ENCODE results near the gene ANKH. TPM values are rescaled to one million over a fixed set of nuclear protein-coding genes. Genes with fewer than 3 reads are reported as not detected.

ANKH gene
- total and polyA plus RNA-seq, 10 of the 15 experiments (the other 5 are each of a cell fraction or from before 2014, with no cell fraction given) = 2.1 to 43.9 (median 14.4) TPM

DNA sequence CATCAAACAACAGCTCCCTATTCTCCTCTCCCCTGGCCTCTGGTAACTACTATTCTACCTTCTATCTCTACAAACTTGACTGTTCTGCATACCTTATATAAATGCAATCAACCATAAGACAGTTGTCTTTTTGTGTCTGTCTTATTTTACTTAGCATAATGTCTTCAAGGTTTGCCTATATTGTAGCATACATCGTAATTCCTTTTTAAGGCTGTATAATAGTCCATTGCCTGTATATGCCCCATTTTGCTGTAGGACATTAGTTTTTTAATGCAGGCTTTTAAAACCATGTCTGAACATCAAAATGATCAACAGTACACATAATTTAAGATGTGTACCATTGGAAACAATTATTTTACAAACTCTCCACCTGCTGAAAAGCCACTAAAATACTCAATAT is 12.4 kb downstream of the ANKH start:
- Histone ChIP-seq H3K4me2 (ENCODE audit: control insufficient read depth, insufficient read depth) (no peak overlapping the region), H3K9me3 (replicated peaks; ENCODE audit: control insufficient read depth, insufficient read depth, low read length) (no peaks in the 10 kb centered on the region), H3K4me1 (ENCODE audit: control insufficient read depth, insufficient read depth, low read length) (no peaks in the 10 kb centered on the region), H3K9ac (ENCODE audit: control insufficient read depth, insufficient read depth, low read length) (no peak overlapping the region), H4K20me1 (ENCODE audit: control insufficient read depth, insufficient read depth) (no peaks in the 10 kb centered on the region), H2AFZ (ENCODE audit: control insufficient read depth, low read depth, low read length) (no peak overlapping the region), H3K4me3 (no peak overlapping the region), H3K79me2 (ENCODE audit: control insufficient read depth, insufficient read depth, low read length) (no peaks in the 10 kb centered on the region), H3K27me3 (replicated peaks in 1 of 2; ENCODE audit: control insufficient read depth in 2 of 2, insufficient read depth in 2 of 2, low read length in 1 of 2) (no peaks in the 10 kb centered on the region), H3K27ac (ENCODE audit: control insufficient read depth, insufficient read depth) (no peak overlapping the region), H3K36me3 (ENCODE audit: control insufficient read depth in 2 of 2, insufficient read depth in 2 of 2, low read length in 1 of 2) (no peaks in the 10 kb centered on the region; a peak in 1 of 4 replicates)
- ChIA-PET POLR2A (no interaction called here), CTCF (interaction anchor here (1.3 kb wide), 1 partner anchor 14 kb away, joined by 3 read pairs; no protein-coding TSS in a partner anchor), SMC1A (ENCODE audit: uncharacterized antibody, unreplicated experiment) (no interaction called here), RAD21 (ENCODE audit: unreplicated experiment) (no interaction called here)
- TF ChIP-seq GATAD2B (conservative IDR thresholded peaks at IDR 0.05; ENCODE audit: low read depth) (no peak), SPI1 (IDR thresholded peaks at IDR 0.05; ENCODE audit: borderline replicate concordance, insufficient read depth, low read depth, low read length) (no peak), IRF4 (IDR thresholded peaks at IDR 0.05; ENCODE audit: low read depth, low read length) (no peak), CEBPB (IDR thresholded peaks at IDR 0.05; ENCODE audit: borderline replicate concordance in 1 of 2, low read depth in 2 of 2, low read length in 2 of 2) (no peak), RCOR1 (conservative IDR thresholded peaks at IDR 0.05; ENCODE audit: low read depth, low read length) (no peak), IKZF2 (IDR thresholded peaks at IDR 0.05) (no peak), POU2F2 (IDR thresholded peaks at IDR 0.05; ENCODE audit: borderline replicate concordance, low read depth, low read length) (no peak), POLR2AphosphoS5 (IDR thresholded peaks at IDR 0.05; ENCODE audit: low read length) (no peak), POLR2A (IDR thresholded peaks at IDR 0.05; ENCODE audit: low read depth, low read length) (no peak), RAD21 (IDR thresholded peaks at IDR 0.05; ENCODE audit: insufficient read depth, low read depth, low read length) (no peak), PAX5 (IDR thresholded peaks at IDR 0.05; ENCODE audit: borderline replicate concordance, low read depth, low read length) (no peak), CBX3 (IDR thresholded peaks at IDR 0.05; ENCODE audit: borderline replicate concordance, low read depth) (no peak), PAX8 (IDR thresholded peaks at IDR 0.05) (no peak)
- TF ChIP-seq, protein P1, sequence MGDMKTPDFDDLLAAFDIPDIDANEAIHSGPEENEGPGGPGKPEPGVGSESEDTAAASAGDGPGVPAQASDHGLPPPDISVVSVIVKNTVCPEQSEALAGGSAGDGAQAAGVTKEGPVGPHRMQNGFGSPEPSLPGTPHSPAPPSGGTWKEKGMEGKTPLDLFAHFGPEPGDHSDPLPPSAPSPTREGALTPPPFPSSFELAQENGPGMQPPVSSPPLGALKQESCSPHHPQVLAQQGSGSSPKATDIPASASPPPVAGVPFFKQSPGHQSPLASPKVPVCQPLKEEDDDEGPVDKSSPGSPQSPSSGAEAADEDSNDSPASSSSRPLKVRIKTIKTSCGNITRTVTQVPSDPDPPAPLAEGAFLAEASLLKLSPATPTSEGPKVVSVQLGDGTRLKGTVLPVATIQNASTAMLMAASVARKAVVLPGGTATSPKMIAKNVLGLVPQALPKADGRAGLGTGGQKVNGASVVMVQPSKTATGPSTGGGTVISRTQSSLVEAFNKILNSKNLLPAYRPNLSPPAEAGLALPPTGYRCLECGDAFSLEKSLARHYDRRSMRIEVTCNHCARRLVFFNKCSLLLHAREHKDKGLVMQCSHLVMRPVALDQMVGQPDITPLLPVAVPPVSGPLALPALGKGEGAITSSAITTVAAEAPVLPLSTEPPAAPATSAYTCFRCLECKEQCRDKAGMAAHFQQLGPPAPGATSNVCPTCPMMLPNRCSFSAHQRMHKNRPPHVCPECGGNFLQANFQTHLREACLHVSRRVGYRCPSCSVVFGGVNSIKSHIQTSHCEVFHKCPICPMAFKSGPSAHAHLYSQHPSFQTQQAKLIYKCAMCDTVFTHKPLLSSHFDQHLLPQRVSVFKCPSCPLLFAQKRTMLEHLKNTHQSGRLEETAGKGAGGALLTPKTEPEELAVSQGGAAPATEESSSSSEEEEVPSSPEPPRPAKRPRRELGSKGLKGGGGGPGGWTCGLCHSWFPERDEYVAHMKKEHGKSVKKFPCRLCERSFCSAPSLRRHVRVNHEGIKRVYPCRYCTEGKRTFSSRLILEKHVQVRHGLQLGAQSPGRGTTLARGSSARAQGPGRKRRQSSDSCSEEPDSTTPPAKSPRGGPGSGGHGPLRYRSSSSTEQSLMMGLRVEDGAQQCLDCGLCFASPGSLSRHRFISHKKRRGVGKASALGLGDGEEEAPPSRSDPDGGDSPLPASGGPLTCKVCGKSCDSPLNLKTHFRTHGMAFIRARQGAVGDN (IDR thresholded peaks at IDR 0.05) = no peak
- TF ChIP-seq, protein P2, sequence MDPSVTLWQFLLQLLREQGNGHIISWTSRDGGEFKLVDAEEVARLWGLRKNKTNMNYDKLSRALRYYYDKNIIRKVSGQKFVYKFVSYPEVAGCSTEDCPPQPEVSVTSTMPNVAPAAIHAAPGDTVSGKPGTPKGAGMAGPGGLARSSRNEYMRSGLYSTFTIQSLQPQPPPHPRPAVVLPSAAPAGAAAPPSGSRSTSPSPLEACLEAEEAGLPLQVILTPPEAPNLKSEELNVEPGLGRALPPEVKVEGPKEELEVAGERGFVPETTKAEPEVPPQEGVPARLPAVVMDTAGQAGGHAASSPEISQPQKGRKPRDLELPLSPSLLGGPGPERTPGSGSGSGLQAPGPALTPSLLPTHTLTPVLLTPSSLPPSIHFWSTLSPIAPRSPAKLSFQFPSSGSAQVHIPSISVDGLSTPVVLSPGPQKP (IDR thresholded peaks at IDR 0.05; ENCODE audit: low read depth, low read length) = no peak
- WGBS (ENCODE audit: insufficient coverage, insufficient replicate concordance, low lambda C conversion rate, missing lambda C conversion rate) = 96% methylated on average over 1 of the region's 1 CpG
- DNase-seq (ENCODE audit: low read depth, low spot score) = no peak
- no TSS peak for BruUV-seq (replicated peaks)
- in situ Hi-C loops (cut with MboI) (no loop called here), intact Hi-C loops (cut with micrococcal nuclease; ENCODE audit: unreplicated experiment) (no loop called here)
- FAIRE-seq = no peak
- ATAC-seq = no peak

Measured in GM12878 (cell line).